Karpas-422 (cell line): ENCODE measurements around the gene NLGN1. TPM values are rescaled to one million over a fixed set of nuclear protein-coding genes. Genes with fewer than 3 reads are reported as not detected.
A peak's percentile ranks its signal among the peaks of the same experiment; 100 is the strongest.

Experiments used
- DNase-seq: peaks from one replicate; pipeline ENCODE4 v3.0.0-alpha.2; 2015
- H2AFZ ChIP-seq: fragments of 200-600 bp; sonication (generic); 2 replicates; pipeline ENCODE4 v1.6.1; 2014; ENCODE audit warnings: antibody characterized with exemption, low read length, mixed read lengths
- H3K27ac ChIP-seq: fragments of 200-600 bp; sonication (generic); 2 replicates; pipeline ENCODE4 v1.5.1; 2014; ENCODE audit warnings: mild to moderate bottlenecking, low read length, moderate library complexity
- H3K27me3 ChIP-seq: fragments of 200-600 bp; sonication (generic); 2 replicates; pipeline ENCODE4 v1.6.1; 2014; ENCODE audit warnings: low read length, mixed read lengths
- H3K36me3 ChIP-seq: fragments of 200-600 bp; sonication (generic); 2 replicates; pipeline ENCODE4 v1.6.1; 2014; ENCODE audit warnings: low read length, mixed read lengths; ENCODE audit not compliant: insufficient read depth
- H3K4me1 ChIP-seq: fragments of 200-600 bp; sonication (generic); 2 replicates; pipeline ENCODE4 v1.6.1; 2014; ENCODE audit warnings: mild to moderate bottlenecking, low read length, mixed read lengths
- H3K4me2 ChIP-seq: fragments of 200-600 bp; sonication (generic); 2 replicates; pipeline ENCODE4 v1.6.1; 2014; ENCODE audit warnings: low read length, low read depth, mild to moderate bottlenecking; ENCODE audit not compliant: poor library complexity, severe bottlenecking
- H3K4me3 ChIP-seq: fragments of 200-600 bp; sonication (generic); 2 replicates; pipeline ENCODE4 v1.5.1; 2014; ENCODE audit warnings: mild to moderate bottlenecking, antibody characterized with exemption, low read length, mixed read lengths
- H3K79me2 ChIP-seq: fragments of 200-600 bp; sonication (generic); 2 replicates; pipeline ENCODE4 v1.6.1; 2014; ENCODE audit warnings: mild to moderate bottlenecking, low read length, mixed read lengths
- H3K9ac ChIP-seq: fragments of 200-600 bp; sonication (generic); 2 replicates; pipeline ENCODE4 v1.6.0; 2014; ENCODE audit warnings: low read length
- H3K9me2 ChIP-seq: fragments of 200-600 bp; sonication (generic), shearing (Covaris generic); replicated peaks from 2 replicates; pipeline ENCODE4 v1.6.0; 2014; ENCODE audit warnings: mild to moderate bottlenecking, low read length, moderate library complexity; ENCODE audit not compliant: insufficient read depth
- H3K9me3 ChIP-seq: fragments of 300-700, 200-600 bp; sonication (generic); 2 replicates; pipeline ENCODE4 v1.6.1; 2014; ENCODE audit warnings: low read length, mixed read lengths
- H4K20me1 ChIP-seq: fragments of 200-600 bp; sonication (generic); 2 replicates; pipeline ENCODE4 v1.6.1; 2014; ENCODE audit warnings: mild to moderate bottlenecking, antibody characterized with exemption, low read length, low read depth; ENCODE audit not compliant: insufficient read depth
- total RNA-seq: library from RNA; depleted of rRNA; stranded (reverse); fragments of >200 nt; shearing (Covaris generic); gene quantifications from 2 replicates; pipeline ENCODE4 v1.2.3, GENCODE V29; 2014; ENCODE audit warnings: low replicate concordance

Gene NLGN1
- total RNA-seq, 1 experiment from 2014 or later, result not detected

- no peaks in the 10 kb centered on the region for H3K27me3 ChIP-seq
- H3K4me1 ChIP-seq, result no peaks in the 10 kb centered on the region
- H2AFZ ChIP-seq, result no peak overlapping the region
- no peaks in the 10 kb centered on the region for H3K9me2 ChIP-seq
- no peak for DNase-seq
- H3K36me3 ChIP-seq, result no peaks in the 10 kb centered on the region
- no peak overlapping the region for H3K4me2 ChIP-seq
- no peak overlapping the region for H3K27ac ChIP-seq
- H3K9ac ChIP-seq, result no peak overlapping the region
- no peaks in the 10 kb centered on the region for H3K79me2 ChIP-seq
- no peak overlapping the region for H3K4me3 ChIP-seq
- peaks cover 27% of the 10 kb centered on the region for H3K9me3 ChIP-seq
- no peaks in the 10 kb centered on the region for H4K20me1 ChIP-seq
These were observed 301.8 kb downstream of the NLGN1 start for GRCh38 chr3:173699353-173699752.

GRCh38 chr3:173700336-173700735 lies 302.8 kb downstream of the NLGN1 start:
- H3K4me1 ChIP-seq, result no peaks in the 10 kb centered on the region
- no peaks in the 10 kb centered on the region for H3K36me3 ChIP-seq
- DNase-seq, result no peak
- no peaks in the 10 kb centered on the region for H3K9me2 ChIP-seq
- no peak overlapping the region for H3K9ac ChIP-seq
- no peak overlapping the region for H3K27ac ChIP-seq
- H3K27me3 ChIP-seq, result no peaks in the 10 kb centered on the region
- no peak overlapping the region for H3K4me3 ChIP-seq
- H3K79me2 ChIP-seq, result no peaks in the 10 kb centered on the region
- peaks cover 29% of the 10 kb centered on the region for H3K9me3 ChIP-seq
- H2AFZ ChIP-seq, result no peak overlapping the region
- no peak overlapping the region for H3K4me2 ChIP-seq
- no peaks in the 10 kb centered on the region for H4K20me1 ChIP-seq

- Histone ChIP-seq H3K4me2 (no peak overlapping the region), H3K9me3 (peaks cover 34% of the 10 kb centered on the region), H4K20me1 (no peaks in the 10 kb centered on the region), H3K4me3 (no peak overlapping the region), H2AFZ (no peak overlapping the region), H3K27ac (no peak overlapping the region), H3K36me3 (no peaks in the 10 kb centered on the region), H3K9me2 (no peaks in the 10 kb centered on the region), H3K27me3 (no peaks in the 10 kb centered on the region), H3K79me2 (no peaks in the 10 kb centered on the region), H3K4me1 (no peaks in the 10 kb centered on the region), H3K9ac (no peak overlapping the region)
- no peak for DNase-seq
These were observed 305.0 kb downstream of the NLGN1 start for GRCh38 chr3:173702561-173702960.

GRCh38 chr3:173703771-173704170 lies 306.2 kb downstream of the NLGN1 start:
- Histone ChIP-seq H3K4me3 (no peak overlapping the region), H4K20me1 (no peaks in the 10 kb centered on the region), H3K9ac (no peak overlapping the region), H3K79me2 (no peaks in the 10 kb centered on the region), H3K27ac (no peak overlapping the region), H3K9me2 (no peaks in the 10 kb centered on the region), H3K4me2 (no peak overlapping the region), H2AFZ (peak overlapping the region; percentile 43; the same call in 1 of the 2 replicates), H3K27me3 (no peaks in the 10 kb centered on the region), H3K4me1 (no peaks in the 10 kb centered on the region), H3K9me3 (peaks cover 30% of the 10 kb centered on the region), H3K36me3 (no peaks in the 10 kb centered on the region)
- no peak for DNase-seq

- Histone ChIP-seq H4K20me1 (no peaks in the 10 kb centered on the region), H3K27me3 (no peaks in the 10 kb centered on the region), H3K4me2 (no peak overlapping the region), H3K36me3 (no peaks in the 10 kb centered on the region), H2AFZ (no peak overlapping the region), H3K9ac (no peak overlapping the region), H3K27ac (no peak overlapping the region), H3K9me2 (no peaks in the 10 kb centered on the region), H3K79me2 (no peaks in the 10 kb centered on the region), H3K4me1 (no peaks in the 10 kb centered on the region), H3K4me3 (no peak overlapping the region), H3K9me3 (peaks cover 22% of the 10 kb centered on the region)
- no peak for DNase-seq
These were observed 309.1 kb downstream of the NLGN1 start for GRCh38 chr3:173706630-173707029.

- Histone ChIP-seq H3K36me3 (no peaks in the 10 kb centered on the region), H3K9ac (no peak overlapping the region), H3K79me2 (no peaks in the 10 kb centered on the region), H3K4me1 (no peaks in the 10 kb centered on the region), H4K20me1 (no peaks in the 10 kb centered on the region), H3K9me2 (no peaks in the 10 kb centered on the region), H3K4me2 (no peak overlapping the region), H2AFZ (no peak overlapping the region), H3K27ac (no peak overlapping the region), H3K9me3 (peaks cover 22% of the 10 kb centered on the region), H3K27me3 (no peaks in the 10 kb centered on the region), H3K4me3 (no peak overlapping the region)
- DNase-seq, result no peak
These were observed 310.6 kb downstream of the NLGN1 start for GRCh38 chr3:173708191-173708590.

- H3K27ac ChIP-seq, result no peak overlapping the region
- H3K36me3 ChIP-seq, result no peaks in the 10 kb centered on the region
- H3K4me3 ChIP-seq, result no peak overlapping the region
- H3K79me2 ChIP-seq, result no peaks in the 10 kb centered on the region
- no peak overlapping the region for H3K9ac ChIP-seq
- no peak overlapping the region for H2AFZ ChIP-seq
- no peaks in the 10 kb centered on the region for H4K20me1 ChIP-seq
- H3K4me2 ChIP-seq, result no peak overlapping the region
- H3K9me3 ChIP-seq, result peaks cover 19% of the 10 kb centered on the region
- H3K27me3 ChIP-seq, result no peaks in the 10 kb centered on the region
- H3K4me1 ChIP-seq, result no peaks in the 10 kb centered on the region
- DNase-seq, result no peak
- no peaks in the 10 kb centered on the region for H3K9me2 ChIP-seq
These were observed 311.5 kb downstream of the NLGN1 start for GRCh38 chr3:173709026-173709425.

- no peak for DNase-seq
- H3K4me2 ChIP-seq, result no peak overlapping the region
- no peaks in the 10 kb centered on the region for H3K79me2 ChIP-seq
- H3K36me3 ChIP-seq, result no peaks in the 10 kb centered on the region
- no peaks in the 10 kb centered on the region for H3K9me2 ChIP-seq
- H3K4me3 ChIP-seq, result no peak overlapping the region
- H3K9me3 ChIP-seq, result peaks cover 14% of the 10 kb centered on the region
- no peak overlapping the region for H3K9ac ChIP-seq
- H3K4me1 ChIP-seq, result no peaks in the 10 kb centered on the region
- no peak overlapping the region for H3K27ac ChIP-seq
- no peaks in the 10 kb centered on the region for H3K27me3 ChIP-seq
- no peak overlapping the region for H2AFZ ChIP-seq
- no peaks in the 10 kb centered on the region for H4K20me1 ChIP-seq
These were observed 314.1 kb downstream of the NLGN1 start for GRCh38 chr3:173711619-173712018.

- H3K4me3 ChIP-seq, result no peak overlapping the region
- no peaks in the 10 kb centered on the region for H3K9me2 ChIP-seq
- H4K20me1 ChIP-seq, result no peaks in the 10 kb centered on the region
- no peaks in the 10 kb centered on the region for H3K79me2 ChIP-seq
- no peaks in the 10 kb centered on the region for H3K27me3 ChIP-seq
- no peak overlapping the region for H3K27ac ChIP-seq
- no peak overlapping the region for H3K4me2 ChIP-seq
- peaks cover 4% of the 10 kb centered on the region for H3K9me3 ChIP-seq
- no peaks in the 10 kb centered on the region for H3K4me1 ChIP-seq
- DNase-seq, result no peak
- no peak overlapping the region for H3K9ac ChIP-seq
- no peaks in the 10 kb centered on the region for H3K36me3 ChIP-seq
- H2AFZ ChIP-seq, result no peak overlapping the region
These were observed 322.0 kb downstream of the NLGN1 start for GRCh38 chr3:173719585-173719984.
